Panc1 (cell line): ENCODE data around the gene ELL3. TPM values are rescaled to one million over a fixed set of nuclear protein-coding genes. Genes with fewer than 3 reads are reported as not detected.

Experiments
- ATAC-seq: fragments of 200-7000 bp; cut with Tn5 transposase; 2 replicates; pipeline ENCODE4 v1.9.1; 2020; ENCODE audit warnings: mild to moderate bottlenecking, moderate library complexity
- BruUV-seq: library from RNA; stranded (reverse); fragments of 400-500 nt; replicated peaks from 2 replicates; lab custom pipeline; 2021; lab: Mats Ljungman, UMichigan
- CTCF ChIA-PET: fragments of 300-600 bp; sonication (Branson Sonifier 250); formaldehyde crosslinking; loops from one replicate; lab custom pipeline; 2022; ENCODE audit warnings: antibody characterized with exemption; lab: Charles Lee
- POLR2A ChIA-PET: fragments of 300-600 bp; sonication (Branson Sonifier 250); formaldehyde crosslinking; loops from one replicate; lab custom pipeline; 2022; ENCODE audit warnings: antibody characterized with exemption; lab: Charles Lee
- DNase-seq: peaks from one replicate; pipeline ENCODE4 v3.0.0-alpha.2; 2010; ENCODE audit warnings: low read depth, low spot score
- H3K27ac ChIP-seq: 2 replicates; pipeline ENCODE4 v1.5.1; 2011; ENCODE audit warnings: mild to moderate bottlenecking, low read length, inconsistent platforms
- H3K27me3 ChIP-seq: fragments of 200-500 bp; sonication (Bioruptor generic); 2 replicates; pipeline ENCODE4 v1.6.0; 2014; ENCODE audit warnings: low read length, inconsistent platforms; ENCODE audit not compliant: control insufficient read depth, insufficient read depth
- H3K36me3 ChIP-seq: fragments of 200-500 bp; sonication (Bioruptor generic); 2 replicates; pipeline ENCODE4 v1.5.1; 2014; ENCODE audit warnings: inconsistent platforms, mild to moderate bottlenecking, low read length, moderate library complexity; ENCODE audit not compliant: control insufficient read depth, insufficient read depth
- H3K4me1 ChIP-seq: 2 replicates; pipeline ENCODE4 v1.5.1; 2011; ENCODE audit warnings: inconsistent platforms, mild to moderate bottlenecking, low read length, moderate library complexity; ENCODE audit not compliant: control insufficient read depth, insufficient read depth
- H3K4me3 ChIP-seq, 2 experiments: 2 replicates each; pipeline ENCODE4 v1.5.1; 2011 to 2012; ENCODE audit warnings: low read depth in 2 of 2, low read length in 2 of 2, mild to moderate bottlenecking in 2 of 2, inconsistent platforms in 1 of 2, moderate library complexity in 1 of 2
- H3K9me3 ChIP-seq: fragments of 200-500 bp; sonication (Bioruptor generic); 2 replicates; pipeline ENCODE4 v1.5.1; 2014; ENCODE audit warnings: low read depth, mild to moderate bottlenecking, inconsistent platforms, low read length, moderate library complexity; ENCODE audit not compliant: control insufficient read depth, insufficient read depth
- POLR2AphosphoS5 ChIP-seq: IDR thresholded peaks from 2 replicates; pipeline ENCODE4 v1.6.1; 2012; ENCODE audit warnings: mild to moderate bottlenecking, low read depth, low read length, moderate library complexity
- SIN3A ChIP-seq: IDR thresholded peaks from 2 replicates; pipeline ENCODE4 v1.6.1; 2012; ENCODE audit warnings: low read depth, mild to moderate bottlenecking, low read length, moderate library complexity, borderline replicate concordance; ENCODE audit not compliant: insufficient read depth
- TCF7L2 ChIP-seq: IDR thresholded peaks from 2 replicates; pipeline ENCODE4 v1.6.1; 2011; ENCODE audit warnings: mild to moderate bottlenecking, low read depth, low read length, inconsistent platforms
- in situ Hi-C: cut with HindIII; loops from 2 replicates; pipeline ENCODE4 v1.10.0; 2016; ENCODE audit warnings: low sequenced_read_pairs, low pct_unique_long_range_greater_than_20kb
- intact Hi-C: fragments of 100-400 bp; cut with micrococcal nuclease; formaldehyde crosslinking; loops from one replicate; pipeline ENCODE4 v1.10.0; 2022; ENCODE audit not compliant: unreplicated experiment
- total RNA-seq: library from RNA; stranded (reverse); gene quantifications from one replicate; pipeline ENCODE4 v1.2.1, GENCODE V29; 2021; ENCODE audit not compliant: unreplicated experiment
- TF ChIP-seq, protein P1 (sequence below): fragments of 450-650 bp; IDR thresholded peaks from 2 replicates; pipeline ENCODE4 v1.5.1; 2017; ENCODE audit warnings: mild to moderate bottlenecking
- TF ChIP-seq, protein P2 (sequence below), 2 experiments: IDR thresholded peaks; 2 replicates each; pipeline ENCODE4 v1.6.1; 2011 to 2012; ENCODE audit warnings: low read depth in 2 of 2, control low read depth in 1 of 2, low read length in 1 of 2, mild to moderate bottlenecking in 1 of 2, moderate library complexity in 1 of 2; ENCODE audit not compliant: insufficient read depth in 1 of 2

Gene ELL3
- total RNA-seq, 1 experiment from 2014 or later: 6.8 TPM

DNA sequence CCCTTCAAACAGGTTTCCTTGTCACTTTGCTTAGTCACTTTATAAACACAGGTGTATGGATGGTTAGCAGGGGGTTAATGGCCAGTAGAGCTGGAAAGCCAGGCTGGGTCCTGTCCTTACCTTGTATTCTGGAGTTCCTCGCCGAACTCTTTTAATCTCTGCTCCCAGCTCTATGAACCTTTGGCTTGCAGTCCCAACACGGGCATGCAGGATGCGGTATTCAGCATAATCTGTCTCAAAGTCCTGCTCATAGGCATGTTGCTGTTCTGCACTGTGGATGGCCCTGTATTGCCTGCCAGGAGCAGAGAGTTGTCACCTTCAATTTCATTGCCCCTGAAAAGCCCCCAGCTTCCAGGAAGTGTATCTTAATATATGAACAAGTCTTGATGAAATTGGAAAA is 2.7 kb downstream of the ELL3 start:
- no peak for ATAC-seq
- BruUV-seq: no TSS peak
- Histone ChIP-seq H3K36me3 (peaks cover 27% of the 10 kb centered on the region), H3K27me3 (no peaks in the 10 kb centered on the region), H3K9me3 (no peaks in the 10 kb centered on the region), H3K4me1 (0 out of 2 replicates have a peak, but pooled peaks cover 3% of the 10 kb centered on the region), H3K27ac (no peak overlapping the region), H3K4me3 (no peak overlapping the region)
- TF ChIP-seq SIN3A (no peak), TCF7L2 (no peak), POLR2AphosphoS5 (no peak)
- TF ChIP-seq, protein P1, sequence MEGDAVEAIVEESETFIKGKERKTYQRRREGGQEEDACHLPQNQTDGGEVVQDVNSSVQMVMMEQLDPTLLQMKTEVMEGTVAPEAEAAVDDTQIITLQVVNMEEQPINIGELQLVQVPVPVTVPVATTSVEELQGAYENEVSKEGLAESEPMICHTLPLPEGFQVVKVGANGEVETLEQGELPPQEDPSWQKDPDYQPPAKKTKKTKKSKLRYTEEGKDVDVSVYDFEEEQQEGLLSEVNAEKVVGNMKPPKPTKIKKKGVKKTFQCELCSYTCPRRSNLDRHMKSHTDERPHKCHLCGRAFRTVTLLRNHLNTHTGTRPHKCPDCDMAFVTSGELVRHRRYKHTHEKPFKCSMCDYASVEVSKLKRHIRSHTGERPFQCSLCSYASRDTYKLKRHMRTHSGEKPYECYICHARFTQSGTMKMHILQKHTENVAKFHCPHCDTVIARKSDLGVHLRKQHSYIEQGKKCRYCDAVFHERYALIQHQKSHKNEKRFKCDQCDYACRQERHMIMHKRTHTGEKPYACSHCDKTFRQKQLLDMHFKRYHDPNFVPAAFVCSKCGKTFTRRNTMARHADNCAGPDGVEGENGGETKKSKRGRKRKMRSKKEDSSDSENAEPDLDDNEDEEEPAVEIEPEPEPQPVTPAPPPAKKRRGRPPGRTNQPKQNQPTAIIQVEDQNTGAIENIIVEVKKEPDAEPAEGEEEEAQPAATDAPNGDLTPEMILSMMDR: no peak
- TF ChIP-seq, protein P2, sequence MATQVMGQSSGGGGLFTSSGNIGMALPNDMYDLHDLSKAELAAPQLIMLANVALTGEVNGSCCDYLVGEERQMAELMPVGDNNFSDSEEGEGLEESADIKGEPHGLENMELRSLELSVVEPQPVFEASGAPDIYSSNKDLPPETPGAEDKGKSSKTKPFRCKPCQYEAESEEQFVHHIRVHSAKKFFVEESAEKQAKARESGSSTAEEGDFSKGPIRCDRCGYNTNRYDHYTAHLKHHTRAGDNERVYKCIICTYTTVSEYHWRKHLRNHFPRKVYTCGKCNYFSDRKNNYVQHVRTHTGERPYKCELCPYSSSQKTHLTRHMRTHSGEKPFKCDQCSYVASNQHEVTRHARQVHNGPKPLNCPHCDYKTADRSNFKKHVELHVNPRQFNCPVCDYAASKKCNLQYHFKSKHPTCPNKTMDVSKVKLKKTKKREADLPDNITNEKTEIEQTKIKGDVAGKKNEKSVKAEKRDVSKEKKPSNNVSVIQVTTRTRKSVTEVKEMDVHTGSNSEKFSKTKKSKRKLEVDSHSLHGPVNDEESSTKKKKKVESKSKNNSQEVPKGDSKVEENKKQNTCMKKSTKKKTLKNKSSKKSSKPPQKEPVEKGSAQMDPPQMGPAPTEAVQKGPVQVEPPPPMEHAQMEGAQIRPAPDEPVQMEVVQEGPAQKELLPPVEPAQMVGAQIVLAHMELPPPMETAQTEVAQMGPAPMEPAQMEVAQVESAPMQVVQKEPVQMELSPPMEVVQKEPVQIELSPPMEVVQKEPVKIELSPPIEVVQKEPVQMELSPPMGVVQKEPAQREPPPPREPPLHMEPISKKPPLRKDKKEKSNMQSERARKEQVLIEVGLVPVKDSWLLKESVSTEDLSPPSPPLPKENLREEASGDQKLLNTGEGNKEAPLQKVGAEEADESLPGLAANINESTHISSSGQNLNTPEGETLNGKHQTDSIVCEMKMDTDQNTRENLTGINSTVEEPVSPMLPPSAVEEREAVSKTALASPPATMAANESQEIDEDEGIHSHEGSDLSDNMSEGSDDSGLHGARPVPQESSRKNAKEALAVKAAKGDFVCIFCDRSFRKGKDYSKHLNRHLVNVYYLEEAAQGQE (IDR thresholded peaks at IDR 0.05; ENCODE audit: insufficient read depth in 1 of 2, low read depth in 2 of 2, low read length in 1 of 2): no peak
- ChIA-PET CTCF (no interaction called here), POLR2A (no interaction called here)
- in situ Hi-C loops (no loop called here), intact Hi-C loops (no loop called here)
- DNase-seq: no peak

DNA sequence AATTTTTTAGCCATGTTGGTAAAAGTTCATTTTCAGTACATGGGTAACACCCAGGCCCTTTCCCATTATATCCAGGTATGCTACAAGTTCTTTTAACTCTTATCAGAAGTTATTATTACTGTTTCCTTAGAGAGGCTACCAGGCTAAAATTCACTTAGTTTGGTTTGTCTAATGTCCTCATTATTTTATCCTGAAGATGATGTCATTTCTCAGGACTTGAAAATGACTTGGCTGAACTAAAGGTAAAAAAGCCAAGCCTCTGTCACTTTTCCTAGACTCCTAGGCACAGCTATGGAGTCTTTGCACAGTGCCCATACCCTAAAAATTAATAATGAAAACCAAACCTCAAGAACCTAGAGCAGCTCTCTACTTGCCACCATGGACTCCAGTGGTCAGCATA is 4.1 kb downstream of the ELL3 start:
- ChIA-PET POLR2A (no interaction called here), CTCF (no interaction called here)
- no peak for TF ChIP-seq TCF7L2
- no peak for TF ChIP-seq POLR2AphosphoS5
- TF ChIP-seq, protein P2 (IDR thresholded peaks at IDR 0.05; ENCODE audit: insufficient read depth in 1 of 2, low read depth in 2 of 2, low read length in 1 of 2): no peak
- TF ChIP-seq, protein P1: no peak
- no peak for TF ChIP-seq SIN3A
- no peaks in the 10 kb centered on the region for H3K27me3 ChIP-seq
- 0 out of 2 replicates have a peak, but pooled peaks cover 3% of the 10 kb centered on the region for H3K4me1 ChIP-seq
- H3K4me3 ChIP-seq: no peak overlapping the region
- no peaks in the 10 kb centered on the region for H3K9me3 ChIP-seq
- ATAC-seq: no peak
- H3K27ac ChIP-seq: no peak overlapping the region
- in situ Hi-C loops: no loop called here
- H3K36me3 ChIP-seq: peaks cover 34% of the 10 kb centered on the region
- no TSS peak for BruUV-seq
- intact Hi-C loops: no loop called here
- no peak for DNase-seq
